Body of pancreas (tissue), 4 donors: ENCODE results near the gene POLDIP3.

Experiments used
- POLR2A ChIP-seq, 3 donors: fragments of 450-650 bp; IDR thresholded peaks; one replicate each; pipeline ENCODE4 v1.6.1; 2016; ENCODE audit warnings: antibody characterized with exemption in 3 of 3, mild to moderate bottlenecking in 2 of 3
- TF ChIP-seq, protein P1 (sequence below), 7 experiments: fragments of 450-650 bp in 4 of 7; fragments of 200-600 bp in 3 of 7; sonication (generic) in 3 of 7; IDR thresholded peaks; one replicate each; pipeline ENCODE4 v1.5.1; 2016 to 2019; ENCODE audit warnings: antibody characterized with exemption in 7 of 7

DNA sequence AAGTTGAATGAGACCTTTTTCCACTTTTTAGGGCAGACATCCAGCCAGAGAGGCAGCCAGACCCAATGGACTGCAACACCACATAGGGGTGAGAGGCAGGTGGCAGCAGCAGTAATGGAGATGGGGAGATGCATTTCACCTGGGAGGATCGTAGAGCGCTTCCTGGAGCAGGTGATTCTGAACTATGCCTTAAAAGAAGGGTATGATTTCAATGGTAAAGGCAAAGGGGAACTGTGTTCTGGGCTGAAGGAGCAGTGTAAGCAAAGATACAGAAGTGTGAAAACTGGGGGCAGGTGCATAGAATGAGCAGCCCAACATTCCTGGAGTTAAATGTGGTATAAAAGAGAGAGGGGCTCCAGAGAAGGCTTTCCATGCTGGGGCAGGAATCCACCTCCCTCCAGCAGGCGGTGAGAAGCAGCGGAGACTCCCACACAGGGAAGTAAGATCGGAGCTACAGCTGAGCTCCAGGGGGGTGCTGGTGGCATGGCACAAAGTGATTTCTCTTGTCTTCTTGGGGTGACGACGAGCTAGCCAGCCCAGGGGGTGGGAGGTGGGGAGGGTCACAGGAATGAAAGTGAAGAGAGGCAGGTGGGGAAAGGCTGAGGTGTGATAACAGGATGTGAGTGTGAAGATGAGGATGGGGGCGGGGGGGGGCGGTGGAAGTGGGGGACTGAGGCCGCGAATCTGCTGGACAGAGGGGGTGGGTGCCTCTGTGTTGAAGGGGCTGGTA, 65.2 kb downstream of the POLDIP3 start:
- TF ChIP-seq, protein P1, sequence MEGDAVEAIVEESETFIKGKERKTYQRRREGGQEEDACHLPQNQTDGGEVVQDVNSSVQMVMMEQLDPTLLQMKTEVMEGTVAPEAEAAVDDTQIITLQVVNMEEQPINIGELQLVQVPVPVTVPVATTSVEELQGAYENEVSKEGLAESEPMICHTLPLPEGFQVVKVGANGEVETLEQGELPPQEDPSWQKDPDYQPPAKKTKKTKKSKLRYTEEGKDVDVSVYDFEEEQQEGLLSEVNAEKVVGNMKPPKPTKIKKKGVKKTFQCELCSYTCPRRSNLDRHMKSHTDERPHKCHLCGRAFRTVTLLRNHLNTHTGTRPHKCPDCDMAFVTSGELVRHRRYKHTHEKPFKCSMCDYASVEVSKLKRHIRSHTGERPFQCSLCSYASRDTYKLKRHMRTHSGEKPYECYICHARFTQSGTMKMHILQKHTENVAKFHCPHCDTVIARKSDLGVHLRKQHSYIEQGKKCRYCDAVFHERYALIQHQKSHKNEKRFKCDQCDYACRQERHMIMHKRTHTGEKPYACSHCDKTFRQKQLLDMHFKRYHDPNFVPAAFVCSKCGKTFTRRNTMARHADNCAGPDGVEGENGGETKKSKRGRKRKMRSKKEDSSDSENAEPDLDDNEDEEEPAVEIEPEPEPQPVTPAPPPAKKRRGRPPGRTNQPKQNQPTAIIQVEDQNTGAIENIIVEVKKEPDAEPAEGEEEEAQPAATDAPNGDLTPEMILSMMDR (IDR thresholded peaks at IDR 0.05), result no peak
- no peak for TF ChIP-seq POLR2A (IDR thresholded peaks at IDR 0.05)
